Chondrocyte (in vitro differentiated cells): ENCODE measurements around the gene MRPL40. TPM values are rescaled to one million over a fixed set of nuclear protein-coding genes. Genes with fewer than 3 reads are reported as not detected.

Experiments
- DNase-seq: peaks from one replicate; pipeline ENCODE4 v3.0.0; 2021; ENCODE audit warnings: mixed read lengths, low spot score
- H3K27ac Mint-ChIP-seq: one replicate; pipeline ENCODE4 v1.8.0; 2021; ENCODE audit warnings: mild to moderate bottlenecking, moderate library complexity, mixed read lengths; ENCODE audit not compliant: unreplicated experiment
- H3K27me3 Mint-ChIP-seq: 2 replicates; pipeline ENCODE4 v1.8.0; 2021; ENCODE audit warnings: low read depth, mixed read lengths
- H3K36me3 Mint-ChIP-seq: 2 replicates; pipeline ENCODE4 v1.8.0; 2021; ENCODE audit warnings: low read depth, mixed read lengths
- H3K4me1 Mint-ChIP-seq: 2 replicates; pipeline ENCODE4 v1.8.0; 2021; ENCODE audit warnings: low read depth, mild to moderate bottlenecking, mixed read lengths
- H3K4me3 Mint-ChIP-seq: one replicate; pipeline ENCODE4 v1.8.0; 2021; ENCODE audit warnings: mild to moderate bottlenecking, moderate library complexity, mixed read lengths; ENCODE audit not compliant: unreplicated experiment
- H3K9me3 Mint-ChIP-seq: 2 replicates; pipeline ENCODE4 v1.8.0; 2021; ENCODE audit warnings: low read depth, mixed read lengths
- CTCF ChIP-seq: fragments of 200-600 bp; sonication (generic); IDR thresholded peaks from 2 replicates; pipeline ENCODE4 v1.5.0; 2021; ENCODE audit warnings: antibody characterized with exemption, mild to moderate bottlenecking, moderate library complexity
- total RNA-seq: library from RNA; stranded (reverse); gene quantifications from 3 replicates; pipeline ENCODE4 v1.2.1, GENCODE V29; 2021

Gene MRPL40
- total RNA-seq, 1 donor from 2014 or later, result 21.8 TPM

GRCh38 chr22:19467912-19468311, 35.6 kb downstream of the MRPL40 start:
- TF ChIP-seq CTCF, result no peak
- no peaks in the 10 kb centered on the region for H3K9me3 Mint-ChIP-seq
- peaks cover 46% of the 10 kb centered on the region for H3K36me3 Mint-ChIP-seq
- H3K27ac Mint-ChIP-seq, result no peak overlapping the region
- H3K27me3 Mint-ChIP-seq, result no peaks in the 10 kb centered on the region
- no peaks in the 10 kb centered on the region for H3K4me1 Mint-ChIP-seq
- DNase-seq, result no peak
- no peak overlapping the region for H3K4me3 Mint-ChIP-seq

- H3K27ac Mint-ChIP-seq, result peak overlapping the region; percentile 41
- H3K27me3 Mint-ChIP-seq, result no peaks in the 10 kb centered on the region
- no peak for TF ChIP-seq CTCF
- peaks cover 49% of the 10 kb centered on the region for H3K36me3 Mint-ChIP-seq
- no peaks in the 10 kb centered on the region for H3K4me1 Mint-ChIP-seq
- DNase-seq, result no peak
- H3K9me3 Mint-ChIP-seq, result no peaks in the 10 kb centered on the region
- no peak overlapping the region for H3K4me3 Mint-ChIP-seq
These were observed 37.1 kb downstream of the MRPL40 start for GRCh38 chr22:19469421-19469820.

- no peaks in the 10 kb centered on the region for H3K27me3 Mint-ChIP-seq
- no peaks in the 10 kb centered on the region for H3K4me1 Mint-ChIP-seq
- no peak overlapping the region for H3K27ac Mint-ChIP-seq
- TF ChIP-seq CTCF, result no peak
- H3K4me3 Mint-ChIP-seq, result no peak overlapping the region
- no peak for DNase-seq
- H3K36me3 Mint-ChIP-seq, result peaks cover 47% of the 10 kb centered on the region
- H3K9me3 Mint-ChIP-seq, result no peaks in the 10 kb centered on the region
These were observed 37.7 kb downstream of the MRPL40 start for GRCh38 chr22:19470010-19470409.

- Mint-ChIP-seq H3K4me1 (peaks cover 10% of the 10 kb centered on the region), H3K27ac (no peak overlapping the region), H3K27me3 (no peaks in the 10 kb centered on the region), H3K36me3 (peaks cover 40% of the 10 kb centered on the region), H3K4me3 (no peak overlapping the region), H3K9me3 (no peaks in the 10 kb centered on the region)
- DNase-seq, result no peak
- TF ChIP-seq CTCF, result no peak
These were observed 39.2 kb downstream of the MRPL40 start for GRCh38 chr22:19471572-19471971.

- peaks cover 40% of the 10 kb centered on the region for H3K36me3 Mint-ChIP-seq
These were observed 39.9 kb downstream of the MRPL40 start for GRCh38 chr22:19472233-19472632.

More at GRCh38 chr22:19472233-19472632, 39.9 kb downstream of the MRPL40 start:
- Mint-ChIP-seq H3K27ac (no peak overlapping the region), H3K4me3 (no peak overlapping the region), H3K9me3 (no peaks in the 10 kb centered on the region), H3K4me1 (peaks cover 13% of the 10 kb centered on the region), H3K27me3 (no peaks in the 10 kb centered on the region)
- no peak for DNase-seq
- no peak for TF ChIP-seq CTCF
